Gastroesophageal sphincter (tissue), 4 donors: ENCODE results near the gene ZDHHC23. TPM values are rescaled to one million over a fixed set of nuclear protein-coding genes. Genes with fewer than 3 reads are reported as not detected.

Source experiments
- ATAC-seq: fragments of 150-250 bp; one replicate; pipeline ENCODE4 v1.9.1; 2016; ENCODE audit warnings: mild to moderate bottlenecking, moderate library complexity
- H3K27ac ChIP-seq, 4 donors: fragments of 200-600 bp; sonication (generic) in 3 of 4; 1 replicate in 3 of 4; 2 replicates in 1 of 4; pipeline ENCODE4 v1.5.1; 2016 to 2019
- H3K27me3 ChIP-seq: fragments of 200-600 bp; sonication (generic); one replicate; pipeline ENCODE4 v1.5.1; 2019
- H3K36me3 ChIP-seq, 2 donors: fragments of 200-600 bp; sonication (generic); one replicate each; pipeline ENCODE4 v1.5.1; 2019; ENCODE audit warnings: control low read depth in 1 of 2
- H3K4me1 ChIP-seq, 3 donors: fragments of 200-600 bp; sonication (generic); 1 replicate in 2 of 3; 2 replicates in 1 of 3; pipeline ENCODE4 v1.5.1; 2016 to 2019; ENCODE audit warnings: control low read depth in 2 of 3
- H3K4me3 ChIP-seq, 2 donors: fragments of 200-600 bp; sonication (generic); one replicate each; pipeline ENCODE4 v1.5.1; 2019; ENCODE audit warnings: mild to moderate bottlenecking in 1 of 2, moderate library complexity in 1 of 2
- H3K9me3 ChIP-seq, 3 donors: fragments of 200-600 bp; sonication (generic); one replicate each; pipeline ENCODE4 v1.5.1; 2017 to 2019; ENCODE audit warnings: control low read depth in 2 of 3
- CTCF ChIP-seq, 4 experiments: fragments of 200-600 bp in 2 of 4; fragments of 450-650 bp in 2 of 4; sonication (generic) in 1 of 4; IDR thresholded peaks; one replicate each; pipeline ENCODE4 v1.5.1; 2017 to 2019; ENCODE audit warnings: antibody characterized with exemption in 4 of 4, mild to moderate bottlenecking in 2 of 4, moderate library complexity in 2 of 4
- EP300 ChIP-seq: sonication (generic); formaldehyde crosslinking; IDR thresholded peaks from one replicate; pipeline ENCODE4 v1.6.1; 2017; ENCODE audit warnings: antibody characterized with exemption, mild to moderate bottlenecking
- POLR2A ChIP-seq, 2 donors: fragments of 450-650 bp; IDR thresholded peaks; one replicate each; pipeline ENCODE4 v1.6.1; 2017; ENCODE audit warnings: antibody characterized with exemption in 2 of 2, mild to moderate bottlenecking in 2 of 2, moderate library complexity in 1 of 2
- POLR2AphosphoS5 ChIP-seq: sonication (generic); formaldehyde crosslinking; IDR thresholded peaks from one replicate; pipeline ENCODE4 v1.6.1; 2017; ENCODE audit warnings: antibody characterized with exemption
- WGBS, 2 donors: methylation state at CpG; one replicate each; pipeline ENCODE4 v1.1.5; 2018; ENCODE audit warnings: low coverage in 1 of 2; 5-methylcytosine and 5-hydroxymethylcytosine counted together
- total RNA-seq, 4 donors: library from RNA; depleted of rRNA; stranded (reverse); fragments of >200 nt; gene quantifications; one replicate each; pipeline ENCODE4 v1.1.0, GENCODE V29; 2016

The ZDHHC23 gene
- total RNA-seq, 4 donors from 2014 or later = 1.2 to 4.4 (median 2.2) TPM

GRCh38 chr3:113948015-113948917, 453 bp downstream of the ZDHHC23 start:
- peak; percentile 29 for ATAC-seq
- WGBS, 2 donors = 10% methylated on average over 6 to 9 of the region's 65 CpGs

GRCh38 chr3:113952921-113953320, 5.1 kb downstream of the ZDHHC23 start:
- Histone ChIP-seq H3K36me3 (peaks cover 0 to 10% of the 10 kb centered on the region in 2 donors), H3K27me3 (no peaks in the 10 kb centered on the region), H3K27ac (no peak overlapping the region), H3K9me3 (no peaks in the 10 kb centered on the region), H3K4me1 (peaks cover 0 to 13% (median 7%) of the 10 kb centered on the region in 3 donors), H3K4me3 (no peak overlapping the region)
- no peak for ATAC-seq
- no peak for TF ChIP-seq CTCF (IDR thresholded peaks at IDR 0.05)
- TF ChIP-seq POLR2A (IDR thresholded peaks at IDR 0.05) = no peak
- TF ChIP-seq POLR2AphosphoS5 = no peak
- TF ChIP-seq EP300 = no peak

More at GRCh38 chr3:113948015-113948917, 453 bp downstream of the ZDHHC23 start:
- TF ChIP-seq CTCF (IDR thresholded peaks at IDR 0.05) (no peak), EP300 (no peak), POLR2AphosphoS5 (no peak), POLR2A (IDR thresholded peaks at IDR 0.05) (no peak)
- Histone ChIP-seq H3K27me3 (no peaks in the 10 kb centered on the region), H3K4me3 (peak overlapping the region; percentile 66 to 89), H3K4me1 (peaks cover 0 to 13% (median 7%) of the 10 kb centered on the region in 3 donors), H3K36me3 (no peaks in the 10 kb centered on the region), H3K9me3 (no peaks in the 10 kb centered on the region), H3K27ac (peak overlapping the region in 3 of 4 donors; percentile 79 to 84 (median 82))

- H3K27ac ChIP-seq = no peak overlapping the region
- no peak for ATAC-seq
- no peaks in the 10 kb centered on the region for H3K9me3 ChIP-seq
- peaks cover 0 to 7% (median 3%) of the 10 kb centered on the region in 3 donors for H3K4me1 ChIP-seq
- peaks cover 0 to 15% of the 10 kb centered on the region in 2 donors for H3K36me3 ChIP-seq
- WGBS, 2 donors = 40 to 70% methylated on average over 2 to 3 of the region's 7 CpGs
- TF ChIP-seq POLR2AphosphoS5 = no peak
- no peak for TF ChIP-seq EP300
- TF ChIP-seq CTCF (IDR thresholded peaks at IDR 0.05) = no peak
- no peak for TF ChIP-seq POLR2A (IDR thresholded peaks at IDR 0.05)
- no peaks in the 10 kb centered on the region for H3K27me3 ChIP-seq
- H3K4me3 ChIP-seq = no peak overlapping the region
Observed at GRCh38 chr3:113953677-113954076, 5.9 kb downstream of the ZDHHC23 start.

GRCh38 chr3:113954091-113954685, 6.4 kb downstream of the ZDHHC23 start:
- no peaks in the 10 kb centered on the region for H3K9me3 ChIP-seq
- peaks cover 0 to 2% (median 0%) of the 10 kb centered on the region in 3 donors for H3K4me1 ChIP-seq
- ATAC-seq = no peak
- H3K36me3 ChIP-seq = peaks cover 0 to 18% of the 10 kb centered on the region in 2 donors
- no peak overlapping the region for H3K4me3 ChIP-seq
- H3K27me3 ChIP-seq = no peaks in the 10 kb centered on the region
- no peak overlapping the region for H3K27ac ChIP-seq
- 80 to 94% methylated on average over 2 to 5 of the region's 8 CpGs for WGBS, 2 donors
- TF ChIP-seq CTCF (IDR thresholded peaks at IDR 0.05) (no peak), POLR2AphosphoS5 (no peak), POLR2A (IDR thresholded peaks at IDR 0.05) (no peak), EP300 (no peak)
